A549 (cell line): ENCODE measurements around the gene IDE. TPM values are rescaled to one million over a fixed set of nuclear protein-coding genes. Genes with fewer than 3 reads are reported as not detected.
A peak's percentile ranks its signal among the peaks of the same experiment; 100 is the strongest.
"Not testable (repeated sequence)": the region's sequence is repeated elsewhere in the genome, so short reads cannot be mapped to it uniquely, and the experiment has no call there.

Experiments used
- ATAC-seq, 2 experiments: fragments of 200-7000 bp in 1 of 2; fragments of >200 bp in 1 of 2; cut with Nextera tagmentation in 1 of 2; cut with Tn5 transposase in 1 of 2; 3 replicates each; pipeline versions ENCODE4 v1.8.0 to v1.9.1; 2018 to 2020; ENCODE audit warnings: mild to moderate bottlenecking in 1 of 2, moderate library complexity in 1 of 2
- CTCF ChIA-PET: fragments of 300-600 bp; sonication (Branson Sonifier 250); formaldehyde crosslinking; extraction: SDS; loops from one replicate; lab custom pipeline; 2021; ENCODE audit warnings: antibody characterized with exemption, inconsistent platforms; lab: Yijun Ruan, JAX
- POLR2A ChIA-PET: fragments of 350-600 bp; formaldehyde crosslinking; extraction: SDS; loops from one replicate; lab custom pipeline; 2021; ENCODE audit warnings: antibody characterized with exemption, inconsistent platforms; lab: Yijun Ruan, JAX
- DNase-seq, 2 experiments: peaks; one replicate each; pipeline versions ENCODE4 v3.0.0 to v3.0.0-alpha.2; 2011 to 2016; ENCODE audit warnings: low read depth in 1 of 2, low spot score in 1 of 2
- FAIRE-seq: peaks from 2 replicates; lab custom pipeline; 2011; peaks lifted over from hg19 to GRCh38; lab: Jason Lieb, UNC
- H3K27ac ChIP-seq, 2 experiments: fragments of >200 bp; sonication (Bioruptor Twin); formaldehyde crosslinking; 3 replicates each; pipeline ENCODE4 v1.5.1; 2016 to 2017
- H3K4me1 ChIP-seq: fragments of >200 bp; sonication (Bioruptor Twin); formaldehyde crosslinking; 3 replicates; pipeline ENCODE4 v1.6.1; 2016
- H3K4me2 ChIP-seq: fragments of >200 bp; sonication (Bioruptor Twin); formaldehyde crosslinking; 3 replicates; pipeline ENCODE4 v1.6.1; 2016
- H3K4me3 ChIP-seq: fragments of >200 bp; sonication (Bioruptor Twin); formaldehyde crosslinking; 3 replicates; pipeline ENCODE4 v1.5.1; 2016
- H3K9me3 ChIP-seq: fragments of >200 bp; sonication (Bioruptor Twin); formaldehyde crosslinking; 3 replicates; pipeline ENCODE4 v1.6.1; 2016
- CHD4 ChIP-seq: fragments of 200-600 bp; sonication (generic); IDR thresholded peaks from 2 replicates; pipeline ENCODE4 v1.6.1; 2016; ENCODE audit warnings: antibody characterized with exemption, mild to moderate bottlenecking, borderline replicate concordance
- HOXA7 ChIP-seq: fragments of 250-450 bp; sonication (Bioruptor Pico); IDR thresholded peaks from 2 replicates; pipeline ENCODE4 v1.5.0; 2020; ENCODE audit warnings: mild to moderate bottlenecking, moderate library complexity
- NR3C1 ChIP-seq: fragments of >200 bp; sonication (Bioruptor Twin); formaldehyde crosslinking; IDR thresholded peaks from 3 replicates; pipeline ENCODE4 v1.6.1; 2017
- TP53 ChIP-seq: fragments of 250-450 bp; sonication (Bioruptor Pico); IDR thresholded peaks from 2 replicates; pipeline ENCODE4 v1.5.0; 2021; ENCODE audit warnings: mild to moderate bottlenecking, moderate library complexity
- WGBS: methylation state at CpG from one replicate; pipeline ENCODE4 v1.1.6; 2017; ENCODE audit errors: missing lambda C conversion rate; 5-methylcytosine and 5-hydroxymethylcytosine counted together
- polyA plus RNA-seq, 4 experiments: library from polyadenylated mRNA; depleted of rRNA in 3 of 4; stranded (reverse); fragments of >200 nt; fragmentation: RNase III in 1 of 4; extraction: RNeasy Plus Mini Kit Qiagen cat#74134 plus additional on column Dnase treatment in 1 of 4; gene quantifications; 2 replicates in 3 of 4; 3 replicates in 1 of 4; pipeline ENCODE4 v1.2.3, GENCODE V29; 2011 to 2017
- TF ChIP-seq, protein P1 (sequence below): fragments of 450-650 bp; IDR thresholded peaks from 2 replicates; pipeline ENCODE4 v1.6.1; 2014; ENCODE audit warnings: antibody characterized with exemption
- TF ChIP-seq, protein P2 (sequence below): fragments of >200 bp; sonication (Bioruptor Twin); formaldehyde crosslinking; IDR thresholded peaks from 3 replicates; pipeline ENCODE4 v1.5.1; 2016

IDE gene
- polyA plus RNA-seq, 2 of the 4 experiments (the other 2 are of a cell fraction): 25.1 to 61.1 TPM

DNA sequence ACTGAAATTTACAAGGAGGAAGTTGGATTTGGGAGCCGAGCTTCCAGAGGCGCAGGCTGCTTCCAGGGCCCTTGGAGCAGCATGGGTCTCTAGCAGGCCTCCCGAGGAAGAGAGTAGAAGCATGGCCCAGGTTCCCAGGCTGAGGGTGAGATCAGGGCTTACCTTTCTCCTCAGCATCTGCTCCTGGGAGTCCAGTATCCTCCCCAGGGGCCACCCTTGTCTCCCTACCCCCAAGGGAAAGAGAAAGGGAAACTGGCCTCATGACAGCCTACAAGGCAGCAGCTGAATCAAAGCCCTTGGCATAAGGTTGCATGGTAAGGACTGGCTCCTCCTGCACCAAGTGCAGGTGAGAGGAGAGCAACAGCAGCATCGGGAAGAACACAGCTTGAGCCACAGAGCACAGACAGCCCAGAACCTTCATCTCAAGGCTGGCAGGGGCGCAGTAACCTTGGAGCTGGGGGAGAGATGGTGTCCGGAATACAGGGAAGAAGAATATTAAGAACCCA lies 168.4 kb downstream of the IDE start (continued):
- TF ChIP-seq TP53 (CRISPR knock-in tag): no peak
- TF ChIP-seq, protein P1, sequence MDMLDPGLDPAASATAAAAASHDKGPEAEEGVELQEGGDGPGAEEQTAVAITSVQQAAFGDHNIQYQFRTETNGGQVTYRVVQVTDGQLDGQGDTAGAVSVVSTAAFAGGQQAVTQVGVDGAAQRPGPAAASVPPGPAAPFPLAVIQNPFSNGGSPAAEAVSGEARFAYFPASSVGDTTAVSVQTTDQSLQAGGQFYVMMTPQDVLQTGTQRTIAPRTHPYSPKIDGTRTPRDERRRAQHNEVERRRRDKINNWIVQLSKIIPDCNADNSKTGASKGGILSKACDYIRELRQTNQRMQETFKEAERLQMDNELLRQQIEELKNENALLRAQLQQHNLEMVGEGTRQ: no peak

DNA sequence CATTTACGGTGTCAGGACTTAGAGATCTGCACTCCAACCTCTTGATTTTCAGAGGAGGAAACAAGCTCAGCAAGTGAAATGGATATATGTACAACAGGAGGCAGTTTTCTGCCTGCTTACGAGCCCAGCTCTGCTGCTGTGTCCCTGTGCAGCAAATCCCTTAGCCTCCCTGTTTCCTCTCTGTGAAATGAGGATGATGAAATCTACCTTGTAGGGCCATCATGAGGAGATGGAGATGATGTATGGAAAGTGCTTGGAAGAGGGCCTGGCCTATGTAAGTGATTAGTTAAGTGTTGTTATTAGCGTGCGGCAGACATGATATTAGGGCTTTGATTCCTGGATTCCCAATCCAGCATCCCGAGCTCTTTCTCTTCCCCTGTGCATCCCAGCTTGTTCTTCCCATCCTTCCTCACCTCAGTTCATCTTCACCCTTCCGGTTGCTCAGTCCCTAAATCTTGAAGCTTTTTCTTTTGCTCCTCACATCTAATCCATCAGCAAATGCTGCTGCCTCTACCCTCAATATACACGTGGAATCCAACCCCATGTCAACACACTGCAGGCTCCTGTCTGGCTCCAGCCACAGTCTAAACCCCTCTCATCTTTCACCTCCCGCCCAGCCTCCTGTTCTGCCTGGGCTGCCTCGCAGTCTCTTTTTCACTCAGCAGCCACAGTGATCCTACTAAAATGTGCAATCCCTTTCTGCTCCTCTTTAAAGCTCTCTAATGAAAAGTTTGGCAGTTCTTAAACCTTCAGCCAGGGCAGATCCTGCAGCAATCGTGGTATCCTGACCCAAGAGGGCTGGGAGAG lies 169.1 kb downstream of the IDE start:
- WGBS: 50% methylated on average over 10 of the region's 10 CpGs
- Histone ChIP-seq H3K9me3 (no peaks in the 10 kb centered on the region), H3K4me3 (no peak overlapping the region), H3K27ac (no peak overlapping the region), H3K4me1 (no peaks in the 10 kb centered on the region), H3K4me2 (no peak overlapping the region)
- ChIA-PET POLR2A (no interaction called here), CTCF (interaction anchor here (0.6 kb wide), 2 partner anchors 8 to 185 kb away, joined by 3 to 4 read pairs; no protein-coding TSS in a partner anchor)
- ATAC-seq (peak; percentile 40 to 44; a peak in 4 of 6 replicates), DNase-seq (no peak), FAIRE-seq (no peak)
- TF ChIP-seq NR3C1: no peak
- TF ChIP-seq HOXA7 (CRISPR knock-in tag): no peak
- no peak for TF ChIP-seq CHD4
- TF ChIP-seq, protein P2, sequence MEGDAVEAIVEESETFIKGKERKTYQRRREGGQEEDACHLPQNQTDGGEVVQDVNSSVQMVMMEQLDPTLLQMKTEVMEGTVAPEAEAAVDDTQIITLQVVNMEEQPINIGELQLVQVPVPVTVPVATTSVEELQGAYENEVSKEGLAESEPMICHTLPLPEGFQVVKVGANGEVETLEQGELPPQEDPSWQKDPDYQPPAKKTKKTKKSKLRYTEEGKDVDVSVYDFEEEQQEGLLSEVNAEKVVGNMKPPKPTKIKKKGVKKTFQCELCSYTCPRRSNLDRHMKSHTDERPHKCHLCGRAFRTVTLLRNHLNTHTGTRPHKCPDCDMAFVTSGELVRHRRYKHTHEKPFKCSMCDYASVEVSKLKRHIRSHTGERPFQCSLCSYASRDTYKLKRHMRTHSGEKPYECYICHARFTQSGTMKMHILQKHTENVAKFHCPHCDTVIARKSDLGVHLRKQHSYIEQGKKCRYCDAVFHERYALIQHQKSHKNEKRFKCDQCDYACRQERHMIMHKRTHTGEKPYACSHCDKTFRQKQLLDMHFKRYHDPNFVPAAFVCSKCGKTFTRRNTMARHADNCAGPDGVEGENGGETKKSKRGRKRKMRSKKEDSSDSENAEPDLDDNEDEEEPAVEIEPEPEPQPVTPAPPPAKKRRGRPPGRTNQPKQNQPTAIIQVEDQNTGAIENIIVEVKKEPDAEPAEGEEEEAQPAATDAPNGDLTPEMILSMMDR: no peak

DNA sequence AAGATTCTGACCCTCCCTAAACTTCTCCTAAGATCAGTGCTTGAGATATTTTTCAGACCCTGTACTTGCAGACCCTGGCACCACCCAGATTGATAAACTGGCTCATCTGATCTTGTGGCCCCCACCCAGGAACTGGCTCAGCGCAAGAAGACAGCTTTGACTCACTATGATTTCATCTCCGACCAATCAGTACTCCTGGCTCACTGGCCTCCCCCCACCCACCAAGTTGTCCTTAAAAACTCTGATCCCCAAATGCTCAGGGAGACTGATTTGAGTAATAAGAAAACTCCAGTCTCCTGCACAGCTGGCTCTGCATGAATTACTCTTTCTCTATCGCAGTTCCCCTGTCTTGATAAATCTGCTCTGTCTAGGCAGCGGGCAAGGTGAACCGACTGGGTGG lies 171.7 kb downstream of the IDE start:
- POLR2A ChIA-PET: not testable (repeated sequence)
- WGBS: 75% methylated on average over 5 of the region's 5 CpGs

More for the DNA sequence above, 171.7 kb downstream of the IDE start:
- not testable (repeated sequence) for H3K4me2 ChIP-seq, H3K9me3 ChIP-seq, ATAC-seq, H3K27ac ChIP-seq, H3K4me1 ChIP-seq, FAIRE-seq, DNase-seq, H3K4me3 ChIP-seq
- CTCF ChIA-PET: interaction anchor here (0.6 to 1.5 kb wide), 5 partner anchors 12 to 315 kb away, joined by 3 to 4 read pairs (median 3); partner anchors contain the start of genes CPEB3 and MARCHF5

Other genes with a start within 250 kb of the IDE start
- gene KIF11, start 19.0 kb upstream of the IDE start, polyA plus RNA-seq (2011; rRNA removed): 29.3 and 38.7 TPM in 2 replicates
- gene KIF11, start 19.0 kb upstream of the IDE start, polyA plus RNA-seq (2017; fragmentation: RNase III; extraction: RNeasy Plus Mini Kit Qiagen cat#74134 plus additional on column Dnase treatment): 31.0 to 37.9 TPM (median 32.5 TPM) in 3 replicates
- gene HHEX, start 115.9 kb upstream of the IDE start, polyA plus RNA-seq (2011; rRNA removed): 25.2 and 28.1 TPM in 2 replicates
- 16.0 to 18.4 TPM (median 18.1 TPM) in 3 replicates for gene HHEX, start 115.9 kb upstream of the IDE start, polyA plus RNA-seq (2017; fragmentation: RNase III; extraction: RNeasy Plus Mini Kit Qiagen cat#74134 plus additional on column Dnase treatment)